HG03139 (cell line): Measurements from ENCODE around the gene RAD9A.

ENCODE experiments used
- ATAC-seq: cut with Tn5 transposase; IDR thresholded peaks from one replicate; pipeline ENCODE4 v1.9.1; 2021; ENCODE audit not compliant: unreplicated experiment

RAD9A gene

GRCh38 chr11:67438158-67438902 lies 46.5 kb downstream of the RAD9A start:
- ATAC-seq: no peak

- no peak for ATAC-seq
Observed at GRCh38 chr11:67439321-67440228, 47.8 kb downstream of the RAD9A start.

- no peak for ATAC-seq
Observed at GRCh38 chr11:67440229-67441097, 48.7 kb downstream of the RAD9A start.

GRCh38 chr11:67441098-67441563 lies 49.3 kb downstream of the RAD9A start:
- ATAC-seq: no peak

GRCh38 chr11:67441731-67442351 lies 50.1 kb downstream of the RAD9A start:
- no peak for ATAC-seq

- no peak for ATAC-seq
Observed at GRCh38 chr11:67442504-67443404, 51.0 kb downstream of the RAD9A start.

GRCh38 chr11:67445515-67445914 lies 53.7 kb downstream of the RAD9A start:
- no peak for ATAC-seq
